K562 (cell line): ENCODE data around the gene CD34. TPM values are rescaled to one million over a fixed set of nuclear protein-coding genes. Genes with fewer than 3 reads are reported as not detected.

Experiments used
- ATF7 ChIP-seq: fragments of 450-650 bp; IDR thresholded peaks from 2 replicates; pipeline ENCODE4 v1.7.1; 2014; ENCODE audit warnings: mild to moderate bottlenecking, moderate library complexity
- CBFA2T3 ChIP-seq: fragments of 450-650 bp; IDR thresholded peaks from 2 replicates; pipeline ENCODE4 v1.6.1; 2017
- CBFB ChIP-seq: sonication (generic); formaldehyde crosslinking; IDR thresholded peaks from 2 replicates; pipeline ENCODE4 v1.4.0; 2020; ENCODE audit warnings: mild to moderate bottlenecking, missing genetic modification reagents
- CXXC5 ChIP-seq: fragments of 250-450 bp; sonication (Bioruptor Pico); IDR thresholded peaks from 2 replicates; pipeline ENCODE4 v1.8.0; 2022; ENCODE audit warnings: inconsistent platforms, mild to moderate bottlenecking, moderate library complexity
- DPF2 ChIP-seq: fragments of 450-650 bp; IDR thresholded peaks from 2 replicates; pipeline ENCODE4 v1.6.1; 2016
- ILF3 ChIP-seq: fragments of 450-650 bp; IDR thresholded peaks from 2 replicates; pipeline ENCODE4 v1.6.1; 2018; ENCODE audit warnings: antibody characterized with exemption, mild to moderate bottlenecking, moderate library complexity, borderline replicate concordance
- MTF1 ChIP-seq: fragments of 250-450 bp; sonication (Bioruptor Pico); IDR thresholded peaks from 2 replicates; pipeline ENCODE4 v1.9.0; 2021; ENCODE audit warnings: moderate library complexity, mild to moderate bottlenecking, inconsistent platforms, borderline replicate concordance
- NR2F6 ChIP-seq: fragments of 450-650 bp; formaldehyde crosslinking; IDR thresholded peaks from 2 replicates; pipeline ENCODE4 v1.4.0; 2020; ENCODE audit warnings: mild to moderate bottlenecking
- POLR2B ChIP-seq: fragments of 450-650 bp; IDR thresholded peaks from 2 replicates; pipeline ENCODE4 v1.6.1; 2018; ENCODE audit warnings: low read depth; ENCODE audit not compliant: partially characterized antibody
- PRDM10 ChIP-seq: fragments of 450-650 bp; IDR thresholded peaks from 2 replicates; pipeline ENCODE4 v1.6.1; 2018; ENCODE audit not compliant: partially characterized antibody
- RCOR1 ChIP-seq, 2 experiments: IDR thresholded peaks; 2 replicates each; pipeline ENCODE4 v1.6.1; 2012; ENCODE audit warnings: low read depth in 2 of 2, low read length in 2 of 2, borderline replicate concordance in 1 of 2, improper control_type of control experiment in 1 of 2
- RFX1 ChIP-seq: fragments of 450-650 bp; IDR thresholded peaks from 2 replicates; pipeline ENCODE4 v1.6.1; 2016; ENCODE audit warnings: mild to moderate bottlenecking, moderate library complexity
- RUNX1 ChIP-seq: sonication (generic); IDR thresholded peaks from 2 replicates; pipeline ENCODE4 v1.6.1; 2016; ENCODE audit warnings: antibody characterized with exemption, low read depth
- SMARCA4 ChIP-seq: fragments of 450-650 bp; IDR thresholded peaks from 2 replicates; pipeline ENCODE4 v1.6.1; 2016
- SRF ChIP-seq, 2 experiments: fragments of 250-450, 450-650 bp in 1 of 2; sonication (Bioruptor Pico) in 1 of 2; sonication (generic) in 1 of 2; formaldehyde crosslinking; IDR thresholded peaks; 2 replicates each; pipeline versions ENCODE4 v1.5.0 to v1.5.1; 2020 to 2022; ENCODE audit warnings: mild to moderate bottlenecking in 1 of 2, missing genetic modification reagents in 1 of 2
- TCF3 ChIP-seq: sonication (generic); formaldehyde crosslinking; IDR thresholded peaks from 2 replicates; pipeline ENCODE4 v1.4.0; 2020; ENCODE audit warnings: mild to moderate bottlenecking, missing genetic modification reagents
- TFE3 ChIP-seq: fragments of 450-650 bp; formaldehyde crosslinking; IDR thresholded peaks from 2 replicates; pipeline ENCODE4 v1.4.0; 2020; ENCODE audit warnings: mild to moderate bottlenecking, mixed read lengths
- TSHZ1 ChIP-seq: fragments of 250-450 bp; sonication (Bioruptor Pico); IDR thresholded peaks from 2 replicates; pipeline ENCODE4 v1.4.0; 2020; ENCODE audit warnings: mild to moderate bottlenecking, moderate library complexity
- YBX1 ChIP-seq: fragments of 450-650 bp; IDR thresholded peaks from 2 replicates; pipeline ENCODE4 v1.7.1; 2016; ENCODE audit warnings: mild to moderate bottlenecking
- ZFX ChIP-seq: sonication (generic); formaldehyde crosslinking; IDR thresholded peaks from 2 replicates; pipeline ENCODE4 v1.8.0; 2022; ENCODE audit warnings: mild to moderate bottlenecking, missing genetic modification reagents, moderate library complexity
- ZKSCAN3 ChIP-seq: fragments of 250-450 bp; sonication (Bioruptor Pico); IDR thresholded peaks from 2 replicates; pipeline ENCODE4 v1.4.0; 2020
- ZNF57 ChIP-seq: fragments of 450-650 bp; formaldehyde crosslinking; IDR thresholded peaks from 2 replicates; pipeline ENCODE4 v1.4.0; 2020; ENCODE audit warnings: mild to moderate bottlenecking, moderate library complexity
- ZNF717 ChIP-seq: fragments of 250-450 bp; sonication (Bioruptor Pico); IDR thresholded peaks from 2 replicates; pipeline ENCODE4 v1.5.0; 2021
- polyA plus RNA-seq, 8 experiments: library from polyadenylated mRNA; depleted of rRNA in 4 of 8; stranded (reverse) in 5 of 8; unstranded in 3 of 8; fragments of >200 nt; fragmentation: Nextera tagmentation in 2 of 8; fragmentation: Illumina TruSeq in 1 of 8; extraction: Ambion mirVana in 2 of 8; extraction: Trizol in 1 of 8; gene quantifications; 2 replicates each; pipeline versions ENCODE4 v1.2.1 to v1.2.3, GENCODE V29; 2011 to 2014; ENCODE audit warnings: inconsistent platforms in 1 of 8, missing spikeins in 1 of 8
- total RNA-seq, 7 experiments: library from RNA; depleted of rRNA in 6 of 7; stranded (reverse); fragments of >200 nt in 6 of 7; fragmentation: Illumina TruSeq in 2 of 7; extraction: Trizol in 2 of 7; gene quantifications; 2 replicates each; pipeline versions ENCODE4 v1.2.1 to v1.2.3, GENCODE V29; 2011 to 2021; ENCODE audit warnings: low replicate concordance in 1 of 7

CD34 gene
- total and polyA plus RNA-seq, 9 of the 15 experiments (the other 6 are each of a cell fraction or from before 2014, with no cell fraction given) = not detected

- TF ChIP-seq ILF3 (no peak), ZKSCAN3 (CRISPR knock-in tag) (no peak), TSHZ1 (CRISPR knock-in tag) (no peak), TCF3 (CRISPR knock-in tag) (peak; percentile 56), ZFX (CRISPR knock-in tag) (no peak), YBX1 (no peak), ZNF57 (CRISPR knock-in tag) (no peak), RCOR1 (IDR thresholded peaks at IDR 0.05; ENCODE audit: borderline replicate concordance in 1 of 2, low read depth in 2 of 2, low read length in 2 of 2) (peak in 1 of 2 experiments; percentile 30; a peak in 1 of 4 replicates), DPF2 (0 out of 2 replicates have a peak, but pooled peaks have one; percentile 33), PRDM10 (peak; percentile 85), SMARCA4 (peak; percentile 31; the same call in 1 of the 2 replicates), ATF7 (no peak), RUNX1 (no peak), ZNF717 (CRISPR knock-in tag) (no peak), NR2F6 (CRISPR knock-in tag) (no peak), MTF1 (no peak), CXXC5 (CRISPR knock-in tag) (peak; percentile 33), POLR2B (no peak), CBFA2T3 (peak; percentile 66), SRF (CRISPR knock-in tag; IDR thresholded peaks at IDR 0.05) (peak in 1 of 2 experiments; percentile 78; a peak in 1 of 4 replicates), RFX1 (no peak), TFE3 (CRISPR knock-in tag) (peak; percentile 88), CBFB (CRISPR knock-in tag) (no peak)
Measured at GRCh38 chr1:207933205-207933800, 22.4 kb upstream of the CD34 start (continued).
